GM12878 (cell line): ENCODE results near the gene CTCFL. TPM values are rescaled to one million over a fixed set of nuclear protein-coding genes. Genes with fewer than 3 reads are reported as not detected.
A peak's percentile ranks its signal among the peaks of the same experiment; 100 is the strongest.

Source experiments
- BACH1 ChIP-seq: fragments of 450-650 bp; IDR thresholded peaks from 2 replicates; pipeline ENCODE4 v1.6.1; 2017; ENCODE audit warnings: mild to moderate bottlenecking, borderline replicate concordance
- BCL11A ChIP-seq: IDR thresholded peaks from 2 replicates; pipeline ENCODE4 v1.6.1; 2011; ENCODE audit warnings: low read depth, low read length
- CUX1 ChIP-seq: IDR thresholded peaks from 2 replicates; pipeline ENCODE4 v1.6.1; 2012; ENCODE audit warnings: improper control_type of control experiment, low read depth, low read length; ENCODE audit not compliant: insufficient replicate concordance
- E2F4 ChIP-seq: IDR thresholded peaks from 2 replicates; pipeline ENCODE4 v1.6.1; 2012; ENCODE audit warnings: low read depth, low read length, improper control_type of control experiment
- EP300 ChIP-seq, 2 experiments: fragments of 150-350 bp in 1 of 2; IDR thresholded peaks; 2 replicates each; pipeline ENCODE4 v1.6.1; 2011 to 2012; ENCODE audit warnings: low read depth in 2 of 2, low read length in 2 of 2, borderline replicate concordance in 1 of 2, improper control_type of control experiment in 1 of 2, inconsistent platforms in 1 of 2; ENCODE audit not compliant: control insufficient read depth in 1 of 2
- GABPA ChIP-seq: IDR thresholded peaks from 2 replicates; pipeline ENCODE4 v1.6.1; 2014; ENCODE audit warnings: antibody characterized with exemption, low read depth, mild to moderate bottlenecking, inconsistent platforms
- GATAD2B ChIP-seq: fragments of 450-650 bp; conservative IDR thresholded peaks from 2 replicates; pipeline ENCODE4 v1.6.1; 2017; ENCODE audit warnings: low read depth, mild to moderate bottlenecking, moderate library complexity
- LARP7 ChIP-seq: fragments of 450-650 bp; IDR thresholded peaks from 2 replicates; pipeline ENCODE4 v1.6.1; 2017; ENCODE audit warnings: mild to moderate bottlenecking
- NFYA ChIP-seq: IDR thresholded peaks from 2 replicates; pipeline ENCODE4 v1.6.1; 2011; ENCODE audit warnings: low read depth, mild to moderate bottlenecking, low read length, improper control_type of control experiment, borderline replicate concordance
- POLR2AphosphoS2 ChIP-seq: IDR thresholded peaks from 2 replicates; pipeline ENCODE4 v1.6.1; 2011; ENCODE audit warnings: low read depth, mild to moderate bottlenecking, low read length, improper control_type of control experiment, moderate library complexity
- RB1 ChIP-seq: fragments of 450-650 bp; formaldehyde crosslinking; IDR thresholded peaks from 2 replicates; pipeline ENCODE4 v1.6.1; 2017; ENCODE audit warnings: mild to moderate bottlenecking, borderline replicate concordance
- SIN3A ChIP-seq: IDR thresholded peaks from 2 replicates; pipeline ENCODE4 v1.6.1; 2012; ENCODE audit warnings: low read depth, low read length, improper control_type of control experiment
- SIX5 ChIP-seq: IDR thresholded peaks from 2 replicates; pipeline ENCODE4 v1.6.1; 2011; ENCODE audit warnings: mild to moderate bottlenecking, low read depth, low read length, moderate library complexity; ENCODE audit not compliant: severe bottlenecking
- ZNF687 ChIP-seq: fragments of 450-650 bp; IDR thresholded peaks from 2 replicates; pipeline ENCODE4 v1.6.1; 2017; ENCODE audit warnings: mild to moderate bottlenecking, moderate library complexity
- polyA plus RNA-seq, 11 experiments: library from polyadenylated mRNA; depleted of rRNA in 4 of 11; unstranded in 6 of 11; stranded (reverse) in 5 of 11; fragments of >200 nt; fragmentation: Nextera tagmentation in 4 of 11; fragmentation: Illumina TruSeq in 1 of 11; extraction: Ambion mirVana in 4 of 11; extraction: Trizol in 1 of 11; gene quantifications; 1 replicate in 1 of 11; 2 replicates in 10 of 11; pipeline versions ENCODE4 v1.2.1 to v1.2.3, GENCODE V29; 2011 to 2016; ENCODE audit warnings: inconsistent platforms in 2 of 11, missing spikeins in 2 of 11, low read depth in 1 of 11
- total RNA-seq, 4 experiments: library from RNA; depleted of rRNA in 3 of 4; stranded (reverse); fragments of >200 nt in 3 of 4; fragmentation: Illumina TruSeq in 1 of 4; extraction: Trizol in 1 of 4; gene quantifications; 2 replicates each; pipeline versions ENCODE4 v1.2.1 to v1.2.3, GENCODE V29; 2013 to 2021
- TF ChIP-seq, protein P1 (sequence below): IDR thresholded peaks from 2 replicates; pipeline ENCODE4 v1.6.1; 2011; ENCODE audit warnings: borderline replicate concordance, low read depth, mild to moderate bottlenecking, moderate library complexity, mixed read lengths, low read length; ENCODE audit not compliant: insufficient read depth; ENCODE audit errors: extremely low read length
- TF ChIP-seq, protein P2 (sequence below): fragments of 450-650 bp; IDR thresholded peaks from 2 replicates; pipeline ENCODE4 v1.6.1; 2014; ENCODE audit warnings: mild to moderate bottlenecking

The CTCFL gene
- total and polyA plus RNA-seq, 10 of the 15 experiments (the other 5 are each of a cell fraction or from before 2014, with no cell fraction given) = 0.06 to 0.20 (median 0.11) TPM; not detected in 4

- TF ChIP-seq ZNF687 (peak; percentile 84), EP300 (IDR thresholded peaks at IDR 0.05; ENCODE audit: borderline replicate concordance in 1 of 2, control insufficient read depth in 1 of 2, low read depth in 2 of 2, low read length in 2 of 2) (peak; percentile 90 to 95), RB1 (0 out of 2 replicates have a peak, but pooled peaks have one; percentile 17), CUX1 (peak; percentile 66), BCL11A (peak; percentile 65; the same call in 1 of the 2 replicates), GATAD2B (peak; percentile 99), BACH1 (peak; percentile 64; the same call in 1 of the 2 replicates), POLR2AphosphoS2 (no peak), LARP7 (no peak), E2F4 (no peak), SIN3A (0 out of 2 replicates have a peak, but pooled peaks have one; percentile 38), SIX5 (no peak), NFYA (no peak), GABPA (no peak)
- TF ChIP-seq, protein P1, sequence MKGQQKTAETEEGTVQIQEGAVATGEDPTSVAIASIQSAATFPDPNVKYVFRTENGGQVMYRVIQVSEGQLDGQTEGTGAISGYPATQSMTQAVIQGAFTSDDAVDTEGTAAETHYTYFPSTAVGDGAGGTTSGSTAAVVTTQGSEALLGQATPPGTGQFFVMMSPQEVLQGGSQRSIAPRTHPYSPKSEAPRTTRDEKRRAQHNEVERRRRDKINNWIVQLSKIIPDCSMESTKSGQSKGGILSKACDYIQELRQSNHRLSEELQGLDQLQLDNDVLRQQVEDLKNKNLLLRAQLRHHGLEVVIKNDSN = no peak
- TF ChIP-seq, protein P2, sequence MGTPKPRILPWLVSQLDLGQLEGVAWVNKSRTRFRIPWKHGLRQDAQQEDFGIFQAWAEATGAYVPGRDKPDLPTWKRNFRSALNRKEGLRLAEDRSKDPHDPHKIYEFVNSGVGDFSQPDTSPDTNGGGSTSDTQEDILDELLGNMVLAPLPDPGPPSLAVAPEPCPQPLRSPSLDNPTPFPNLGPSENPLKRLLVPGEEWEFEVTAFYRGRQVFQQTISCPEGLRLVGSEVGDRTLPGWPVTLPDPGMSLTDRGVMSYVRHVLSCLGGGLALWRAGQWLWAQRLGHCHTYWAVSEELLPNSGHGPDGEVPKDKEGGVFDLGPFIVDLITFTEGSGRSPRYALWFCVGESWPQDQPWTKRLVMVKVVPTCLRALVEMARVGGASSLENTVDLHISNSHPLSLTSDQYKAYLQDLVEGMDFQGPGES = no peak
Measured at GRCh38 chr20:57483287-57484050, 41.5 kb downstream of the CTCFL start (continued).
